Thoracic aorta (tissue), 2 donors: ENCODE results near the gene CTDP1. TPM values are rescaled to one million over a fixed set of nuclear protein-coding genes. Genes with fewer than 3 reads are reported as not detected.
"Not testable (repeated sequence)": the region's sequence is repeated elsewhere in the genome, so short reads cannot be mapped to it uniquely, and the experiment has no call there.

Source experiments
- ATAC-seq: fragments of 150-250 bp; one replicate; pipeline ENCODE4 v1.8.0; 2017; ENCODE audit warnings: low read depth; ENCODE audit not compliant: insufficient number of reproducible peaks, low FRiP score
- DNase-seq: peaks from one replicate; pipeline ENCODE4 v3.0.0-alpha.2; 2020; ENCODE audit warnings: low spot score
- H3K27ac ChIP-seq, 2 donors: fragments of 200-600 bp; sonication (generic); 1 replicate in 1 of 2; 2 replicates in 1 of 2; pipeline ENCODE4 v1.5.1; 2016; ENCODE audit warnings: mild to moderate bottlenecking in 2 of 2, moderate library complexity in 2 of 2
- H3K27me3 ChIP-seq: fragments of 200-600 bp; sonication (generic); replicated peaks from 2 replicates; pipeline ENCODE4 v1.6.0; 2016; ENCODE audit warnings: mild to moderate bottlenecking; ENCODE audit not compliant: insufficient read depth
- H3K36me3 ChIP-seq: fragments of 200-600 bp; sonication (generic); one replicate; pipeline ENCODE4 v1.5.1; 2016
- H3K4me1 ChIP-seq, 2 donors: fragments of 200-600 bp; sonication (generic); 1 replicate in 1 of 2; 2 replicates in 1 of 2; pipeline versions ENCODE4 v1.5.1 to v1.6.0; 2016; ENCODE audit warnings: low read depth in 2 of 2, mild to moderate bottlenecking in 1 of 2; ENCODE audit not compliant: control insufficient read depth in 1 of 2
- H3K4me3 ChIP-seq: fragments of 200-600 bp; sonication (generic); 2 replicates; pipeline ENCODE4 v1.5.1; 2016; ENCODE audit warnings: mild to moderate bottlenecking
- H3K9me3 ChIP-seq: fragments of 200-600 bp; sonication (generic); 2 replicates; pipeline ENCODE4 v1.5.1; 2016
- CTCF ChIP-seq: fragments of 200-600 bp; sonication (generic); IDR thresholded peaks from one replicate; pipeline ENCODE4 v1.5.1; 2019; ENCODE audit warnings: antibody characterized with exemption
- total RNA-seq, 2 donors: library from RNA; depleted of rRNA; stranded (reverse); fragments of >200 nt; gene quantifications; one replicate each; pipeline versions ENCODE4 v1.1.0 to v1.2.3, GENCODE V29; 2016

The CTDP1 gene
- total RNA-seq, 2 donors from 2014 or later: 25.0 to 28.0 TPM

DNA sequence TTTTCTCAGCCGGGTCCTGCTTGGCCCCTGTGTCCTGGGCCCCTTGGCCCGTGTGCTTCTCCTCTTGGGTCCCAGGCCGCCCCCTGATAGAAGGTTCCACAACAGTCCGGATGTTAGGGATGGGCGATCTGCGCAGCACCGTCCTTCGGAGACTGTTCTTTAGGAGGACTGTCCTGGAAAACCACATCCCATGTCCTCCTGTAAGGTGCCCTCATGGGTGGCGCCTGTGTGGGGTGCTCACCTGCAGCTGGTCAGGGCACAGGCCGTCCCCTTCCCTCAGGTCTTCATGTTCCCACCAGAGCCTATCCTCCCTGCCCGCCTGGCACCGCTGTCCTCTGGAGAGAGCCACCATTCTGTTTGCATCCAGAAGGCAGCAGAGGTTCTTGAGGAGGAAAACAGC, 50.0 kb downstream of the CTDP1 start:
- H3K4me3 ChIP-seq: no peak overlapping the region
- H3K36me3 ChIP-seq: peaks cover 34% of the 10 kb centered on the region
- TF ChIP-seq CTCF: no peak
- no peaks in the 10 kb centered on the region for H3K27me3 ChIP-seq
- no peak for ATAC-seq
- peaks cover 33% of the 10 kb centered on the region for H3K9me3 ChIP-seq
- DNase-seq: no peak
- H3K4me1 ChIP-seq: no peaks in the 10 kb centered on the region
- H3K27ac ChIP-seq: no peak overlapping the region

DNA sequence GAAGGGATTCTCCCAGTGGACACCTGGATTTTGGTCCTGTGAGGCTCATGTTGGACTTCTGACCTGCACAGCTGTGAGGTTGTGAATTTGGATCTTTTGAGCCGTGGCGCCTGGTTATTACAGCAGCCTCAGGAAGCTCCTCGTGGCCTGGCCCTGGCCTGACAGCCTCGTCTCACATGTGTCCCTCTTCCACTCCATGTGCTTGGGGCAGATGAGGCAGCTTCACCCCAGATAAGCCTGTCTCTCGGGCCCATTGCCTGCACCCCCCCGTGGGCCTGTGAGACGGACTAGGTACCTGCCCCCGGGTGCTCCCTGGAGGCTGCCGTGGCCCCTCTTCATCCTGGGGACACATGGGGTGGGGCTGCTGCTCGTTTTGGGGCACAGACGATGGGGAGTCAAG, 51.2 kb downstream of the CTDP1 start:
- Histone ChIP-seq H3K27me3 (no peaks in the 10 kb centered on the region), H3K9me3 (peaks cover 33% of the 10 kb centered on the region), H3K27ac (no peak overlapping the region), H3K4me3 (peak overlapping the region; percentile 7), H3K36me3 (peaks cover 38% of the 10 kb centered on the region), H3K4me1 (no peaks in the 10 kb centered on the region)
- ATAC-seq: no peak
- TF ChIP-seq CTCF: no peak
- DNase-seq: no peak

DNA sequence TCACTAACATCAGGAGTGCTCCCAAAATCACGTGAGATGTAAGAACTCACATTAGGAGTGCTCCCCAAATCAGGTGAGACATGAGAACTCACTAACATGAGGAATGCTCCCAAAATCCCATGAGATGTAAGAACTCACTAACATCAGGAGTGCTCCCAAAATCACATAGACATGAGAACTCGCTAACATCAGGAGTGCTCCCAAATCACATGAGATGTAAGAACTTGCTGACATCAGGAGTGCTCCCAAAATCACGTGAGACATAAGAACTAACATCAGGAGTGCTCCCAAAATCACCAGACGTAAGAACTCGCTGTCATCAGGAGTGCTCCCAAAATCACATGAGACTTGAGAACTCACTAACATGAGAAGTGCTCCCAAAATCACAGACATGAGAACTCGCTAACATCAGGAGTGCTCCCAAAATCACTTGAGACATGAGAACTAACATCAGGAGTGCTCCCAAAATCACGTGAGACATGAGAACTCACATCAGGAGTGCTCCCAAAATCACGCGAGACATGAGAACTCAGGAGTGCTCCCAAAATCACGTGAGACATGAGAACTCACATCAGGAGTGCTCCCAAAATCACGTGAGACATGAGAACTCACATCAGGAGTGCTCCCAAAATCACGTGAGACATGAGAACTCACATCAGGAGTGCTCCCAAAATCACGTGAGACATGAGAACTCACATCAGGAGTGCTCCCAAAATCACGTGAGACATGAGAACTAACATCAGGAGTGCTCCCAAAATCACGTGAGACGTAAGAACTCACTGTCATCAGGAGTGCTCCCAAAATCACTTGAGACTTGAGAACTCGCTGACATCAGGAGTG, 52.5 kb downstream of the CTDP1 start:
- H3K27ac ChIP-seq, DNase-seq, H3K4me3 ChIP-seq, H3K27me3 ChIP-seq, H3K4me1 ChIP-seq, ATAC-seq: not testable (repeated sequence)
- H3K36me3 ChIP-seq: peaks cover 50% of the 10 kb centered on the region
- peaks cover 33% of the 10 kb centered on the region for H3K9me3 ChIP-seq

DNA sequence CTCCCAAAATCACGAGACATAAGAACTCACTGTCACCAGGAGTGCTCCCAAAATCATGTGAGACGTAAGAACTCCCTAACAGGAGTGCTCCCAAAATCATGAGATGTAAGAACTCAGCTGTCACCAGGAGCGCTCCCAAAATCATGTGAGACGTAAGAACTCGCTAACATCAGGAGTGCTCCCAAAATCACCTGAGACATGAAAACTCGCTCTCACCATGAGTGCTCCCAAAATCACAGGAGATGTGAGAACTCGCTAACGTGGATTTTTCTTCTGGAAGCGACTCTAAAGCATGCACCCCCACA, 53.1 kb downstream of the CTDP1 start:
- ATAC-seq (no peak), DNase-seq (no peak)
- Histone ChIP-seq H3K27ac (no peak overlapping the region), H3K9me3 (peaks cover 33% of the 10 kb centered on the region), H3K36me3 (peaks cover 51% of the 10 kb centered on the region), H3K4me1 (no peaks in the 10 kb centered on the region), H3K27me3 (no peaks in the 10 kb centered on the region), H3K4me3 (no peak overlapping the region)
- no peak for TF ChIP-seq CTCF

DNA sequence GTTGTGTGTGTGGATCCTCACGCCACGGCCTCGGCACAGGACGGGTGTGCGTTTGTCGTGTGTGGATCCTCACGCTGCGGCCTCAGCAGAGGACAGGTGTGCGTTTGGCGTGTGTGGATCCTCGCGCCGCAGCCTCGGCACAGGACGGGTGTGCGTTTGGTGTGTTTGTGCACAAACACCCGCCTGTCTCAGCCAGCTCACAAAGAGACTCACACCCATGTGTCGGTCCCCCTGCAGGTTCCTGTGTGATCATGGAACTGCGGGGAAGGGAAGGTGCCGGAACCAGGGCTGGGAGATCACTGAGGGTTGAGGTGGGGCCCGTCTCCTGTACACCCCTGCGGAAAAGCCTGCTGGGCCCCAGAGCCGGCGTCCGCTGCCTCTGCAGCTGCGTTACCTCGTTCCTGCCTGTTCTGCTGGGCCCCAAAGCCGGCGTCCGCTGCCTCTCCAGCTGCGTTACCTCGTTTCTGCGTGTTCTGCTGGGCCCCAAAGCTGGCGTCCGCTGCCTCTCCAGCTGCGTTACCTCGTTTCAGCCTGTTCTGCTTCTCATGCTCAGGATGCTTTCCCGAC, 53.6 kb downstream of the CTDP1 start:
- H3K36me3 ChIP-seq: peaks cover 54% of the 10 kb centered on the region
- no peak for DNase-seq

More for the DNA sequence above, 53.6 kb downstream of the CTDP1 start:
- Histone ChIP-seq H3K4me1 (no peaks in the 10 kb centered on the region), H3K27me3 (no peaks in the 10 kb centered on the region), H3K4me3 (no peak overlapping the region), H3K9me3 (peaks cover 33% of the 10 kb centered on the region), H3K27ac (no peak overlapping the region)
- no peak for TF ChIP-seq CTCF
- no peak for ATAC-seq
